HG02973 (cell line): ENCODE measurements around the gene HECTD1.
"Not testable (repeated sequence)": the region's sequence is repeated elsewhere in the genome, so short reads cannot be mapped to it uniquely, and the experiment has no call there.

Source experiments
- ATAC-seq: cut with Tn5 transposase; IDR thresholded peaks from one replicate; pipeline ENCODE4 v1.9.1; 2021; ENCODE audit warnings: moderate library complexity; ENCODE audit not compliant: unreplicated experiment

The HECTD1 gene

GRCh38 chr14:31057035-31057434, 150.6 kb downstream of the HECTD1 start:
- no peak for ATAC-seq

GRCh38 chr14:31052905-31053586, 154.5 kb downstream of the HECTD1 start:
- ATAC-seq: not testable (repeated sequence)

- no peak for ATAC-seq
These were observed 156.1 kb downstream of the HECTD1 start for GRCh38 chr14:31051511-31051910.

GRCh38 chr14:31051023-31051422, 156.6 kb downstream of the HECTD1 start:
- ATAC-seq: no peak
